ENCODE data around the gene SFTPD. TPM values are rescaled to one million over a fixed set of nuclear protein-coding genes. Genes with fewer than 3 reads are reported as not detected.

The SFTPD gene
- total and polyA plus RNA-seq, 9 of the 15 experiments (the other 6 are each of a cell fraction or from before 2014, with no cell fraction given) = 0.20 TPM; not detected in 8

DNA sequence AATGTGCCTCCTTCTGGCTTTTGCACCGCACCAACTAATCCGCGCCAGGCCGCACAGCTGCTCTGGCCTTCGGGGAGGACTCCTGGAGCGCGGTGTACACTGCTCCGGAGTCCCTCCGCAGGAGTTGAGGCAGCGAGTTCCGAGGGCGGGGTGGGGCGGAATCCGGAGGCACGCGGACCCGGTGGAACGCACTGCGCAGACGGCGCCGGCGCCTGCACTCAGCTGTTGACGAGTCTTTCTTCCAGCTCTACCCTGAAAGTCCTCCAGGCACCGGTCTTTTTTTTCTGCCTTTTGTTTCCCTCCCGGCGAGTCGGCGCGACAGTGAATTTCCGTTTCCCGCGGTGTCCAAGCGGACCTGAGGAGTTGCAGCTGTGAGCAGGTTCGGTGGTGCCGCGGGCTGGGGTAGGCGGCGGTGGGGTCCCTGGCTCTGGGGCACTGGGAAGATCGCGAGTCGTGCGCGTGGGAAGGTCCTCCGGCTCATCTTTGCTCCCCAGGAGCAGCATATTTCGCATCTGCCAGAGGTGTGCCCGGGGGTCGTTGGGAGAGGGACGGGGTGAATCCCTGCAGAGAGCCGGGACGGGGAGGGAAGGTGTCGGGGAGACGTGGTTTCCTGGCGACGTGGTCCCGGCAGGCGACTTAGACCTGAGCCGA is 44.1 kb downstream of the SFTPD start (continued):
- peak; percentile 54 for TF ChIP-seq ZBTB40 (IDR thresholded peaks at IDR 0.05)
- no peak for TF ChIP-seq ZBTB40 (CRISPR knock-in tag; IDR thresholded peaks at IDR 0.05)
- no peak for TF ChIP-seq TCF15 (CRISPR knock-in tag; IDR thresholded peaks at IDR 0.05)
- peak; percentile 93 for TF ChIP-seq CC2D1A (IDR thresholded peaks at IDR 0.05)
- TF ChIP-seq CBX1 (IDR thresholded peaks at IDR 0.05; ENCODE audit: low read depth) = no peak
- no peak for TF ChIP-seq ZNF212 (CRISPR knock-in tag; IDR thresholded peaks at IDR 0.05)
- TF ChIP-seq ZKSCAN1 (IDR thresholded peaks at IDR 0.05; ENCODE audit: low read depth, low read length) = no peak
- TF ChIP-seq NRF1 (conservative IDR thresholded peaks at IDR 0.05 in 1 of 2, IDR thresholded peaks at IDR 0.05 in 1 of 2) = peak; percentile 57 to 59
- TF ChIP-seq E2F4 (CRISPR knock-in tag; IDR thresholded peaks at IDR 0.05; ENCODE audit: low read depth) = no peak
- TF ChIP-seq ZNF263 (CRISPR knock-in tag; IDR thresholded peaks at IDR 0.05; ENCODE audit: borderline replicate concordance) = peak; percentile 61; the same call in 1 of the 2 replicates
- TF ChIP-seq KHSRP (IDR thresholded peaks at IDR 0.05) = no peak
- no peak for TF ChIP-seq GMEB1 (CRISPR knock-in tag; IDR thresholded peaks at IDR 0.05)
- TF ChIP-seq ZNF699 (CRISPR knock-in tag; IDR thresholded peaks at IDR 0.05; ENCODE audit: insufficient replicate concordance) = no peak
- TF ChIP-seq THAP7 (CRISPR knock-in tag; IDR thresholded peaks at IDR 0.05) = no peak
- TF ChIP-seq PHB (CRISPR knock-in tag; IDR thresholded peaks at IDR 0.05) = no peak
- no peak for TF ChIP-seq HSF4 (CRISPR knock-in tag; IDR thresholded peaks at IDR 0.05; ENCODE audit: borderline replicate concordance)
